Choroid plexus epithelial cell (primary cell): ENCODE data around the gene ARMC9.

Source experiments
- DNase-seq: peaks from one replicate; pipeline ENCODE4 v3.0.0-alpha.2; 2010; ENCODE audit warnings: low read depth
- H3K4me3 ChIP-seq: 2 replicates; pipeline ENCODE4 v1.5.1; 2011; ENCODE audit warnings: low read depth, mild to moderate bottlenecking, control low read depth, low read length, moderate library complexity
- TF ChIP-seq, protein P1 (sequence below): conservative IDR thresholded peaks from 2 replicates; pipeline ENCODE4 v1.5.1; 2011; ENCODE audit warnings: low read depth, mild to moderate bottlenecking, control low read depth, inconsistent platforms, low read length, moderate library complexity

ARMC9 gene

DNA sequence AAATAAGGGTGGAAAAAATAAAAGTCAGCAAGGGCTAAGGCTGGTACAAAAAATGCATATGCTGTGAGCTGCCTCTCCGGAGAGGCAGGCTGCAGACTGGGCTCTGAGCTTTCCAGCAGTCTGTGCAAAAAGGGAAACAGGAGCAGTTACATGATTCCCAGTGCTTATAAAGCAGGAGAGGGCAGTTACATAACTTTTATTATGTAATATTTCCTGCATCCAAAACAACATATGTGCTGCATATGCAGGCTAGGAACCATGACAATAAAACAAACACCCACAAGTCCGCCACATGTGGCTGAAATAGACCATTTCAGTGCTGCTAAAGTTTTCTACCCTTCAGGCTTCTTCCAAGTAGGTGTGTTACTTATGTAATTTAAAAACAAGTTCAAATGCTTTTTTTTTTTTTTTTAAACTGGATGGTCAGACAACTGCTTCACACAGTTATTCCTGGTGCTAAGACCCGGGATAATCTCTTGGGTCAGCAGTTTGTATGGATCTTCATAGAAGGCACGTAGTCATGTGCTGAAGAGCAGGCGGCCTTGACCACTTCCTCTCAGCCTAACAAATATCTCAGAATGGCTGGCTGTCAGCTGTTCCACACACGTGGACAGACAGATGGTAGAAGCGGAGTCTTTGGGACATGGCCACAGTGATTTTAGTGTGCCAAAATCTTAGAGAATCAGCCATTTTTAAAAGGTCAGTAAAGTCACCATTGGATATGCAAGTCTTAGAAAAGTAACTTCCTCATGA is 43.5 kb downstream of the ARMC9 start:
- DNase-seq, result peak; percentile 31
- TF ChIP-seq, protein P1, sequence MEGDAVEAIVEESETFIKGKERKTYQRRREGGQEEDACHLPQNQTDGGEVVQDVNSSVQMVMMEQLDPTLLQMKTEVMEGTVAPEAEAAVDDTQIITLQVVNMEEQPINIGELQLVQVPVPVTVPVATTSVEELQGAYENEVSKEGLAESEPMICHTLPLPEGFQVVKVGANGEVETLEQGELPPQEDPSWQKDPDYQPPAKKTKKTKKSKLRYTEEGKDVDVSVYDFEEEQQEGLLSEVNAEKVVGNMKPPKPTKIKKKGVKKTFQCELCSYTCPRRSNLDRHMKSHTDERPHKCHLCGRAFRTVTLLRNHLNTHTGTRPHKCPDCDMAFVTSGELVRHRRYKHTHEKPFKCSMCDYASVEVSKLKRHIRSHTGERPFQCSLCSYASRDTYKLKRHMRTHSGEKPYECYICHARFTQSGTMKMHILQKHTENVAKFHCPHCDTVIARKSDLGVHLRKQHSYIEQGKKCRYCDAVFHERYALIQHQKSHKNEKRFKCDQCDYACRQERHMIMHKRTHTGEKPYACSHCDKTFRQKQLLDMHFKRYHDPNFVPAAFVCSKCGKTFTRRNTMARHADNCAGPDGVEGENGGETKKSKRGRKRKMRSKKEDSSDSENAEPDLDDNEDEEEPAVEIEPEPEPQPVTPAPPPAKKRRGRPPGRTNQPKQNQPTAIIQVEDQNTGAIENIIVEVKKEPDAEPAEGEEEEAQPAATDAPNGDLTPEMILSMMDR, result no peak
- H3K4me3 ChIP-seq, result no peak overlapping the region

DNA sequence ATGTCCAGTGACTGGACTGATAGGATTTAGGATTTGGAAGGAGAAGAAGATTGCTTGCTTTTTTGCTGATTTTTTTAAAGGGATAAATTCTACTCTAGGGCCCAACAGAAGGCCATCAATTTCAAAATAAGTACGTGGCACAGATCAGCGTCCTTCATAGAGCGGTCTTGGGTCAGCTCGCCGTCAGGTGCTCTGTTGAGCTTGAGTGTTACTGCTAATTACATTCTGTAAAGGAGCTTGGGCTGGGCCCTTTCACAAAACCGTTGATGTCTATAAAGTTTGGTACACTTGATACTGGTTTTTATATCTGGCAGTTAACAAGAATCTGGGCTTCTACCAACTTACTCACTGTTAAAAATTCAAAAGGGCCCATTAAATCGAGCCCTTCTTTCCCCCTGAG is 45.4 kb downstream of the ARMC9 start:
- no peak overlapping the region for H3K4me3 ChIP-seq
- DNase-seq, result no peak
- TF ChIP-seq, protein P1, result no peak

DNA sequence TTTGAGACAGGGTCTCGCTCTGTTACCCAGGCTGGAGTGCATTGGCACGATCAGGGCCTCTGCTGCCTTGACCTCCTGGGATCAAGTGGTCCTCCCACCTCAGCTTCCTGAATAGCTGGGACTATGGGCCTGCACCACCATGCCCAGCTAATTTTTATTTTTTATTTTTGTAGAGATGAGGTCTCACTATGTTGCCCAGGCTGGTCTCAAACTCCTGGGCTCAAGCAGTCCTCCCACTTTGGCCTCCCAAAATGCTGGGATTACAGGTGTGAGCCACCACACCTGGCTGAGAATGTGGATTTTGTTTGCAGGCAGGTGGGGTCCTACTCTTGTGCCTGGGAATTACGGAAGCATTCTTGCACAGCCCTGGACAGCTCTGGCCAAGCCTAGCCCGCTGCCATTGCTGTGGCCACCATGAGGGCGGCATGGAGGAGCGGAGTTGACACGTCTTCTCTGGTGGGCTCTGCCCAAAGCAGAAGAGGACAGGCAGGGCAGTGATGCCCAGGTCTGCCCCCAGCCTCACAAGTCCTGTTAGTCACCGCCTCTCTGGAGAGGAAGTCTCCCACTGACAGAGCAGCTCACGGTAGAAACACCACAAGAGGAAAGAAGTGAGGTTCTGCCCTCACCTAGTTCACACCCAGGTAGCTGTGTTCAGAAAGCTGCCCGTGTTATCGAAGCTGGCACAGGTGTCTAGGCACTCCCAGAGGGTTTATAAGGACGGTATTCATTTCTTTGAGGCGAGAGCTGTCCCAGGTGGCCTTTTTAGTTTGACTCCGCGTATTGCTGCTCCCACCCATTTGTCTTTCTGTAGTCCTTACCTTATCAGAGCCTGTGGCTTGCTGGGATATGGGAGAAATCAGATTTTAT is 46.2 kb downstream of the ARMC9 start:
- H3K4me3 ChIP-seq, result no peak overlapping the region
- DNase-seq, result no peak
- TF ChIP-seq, protein P1, result no peak

DNA sequence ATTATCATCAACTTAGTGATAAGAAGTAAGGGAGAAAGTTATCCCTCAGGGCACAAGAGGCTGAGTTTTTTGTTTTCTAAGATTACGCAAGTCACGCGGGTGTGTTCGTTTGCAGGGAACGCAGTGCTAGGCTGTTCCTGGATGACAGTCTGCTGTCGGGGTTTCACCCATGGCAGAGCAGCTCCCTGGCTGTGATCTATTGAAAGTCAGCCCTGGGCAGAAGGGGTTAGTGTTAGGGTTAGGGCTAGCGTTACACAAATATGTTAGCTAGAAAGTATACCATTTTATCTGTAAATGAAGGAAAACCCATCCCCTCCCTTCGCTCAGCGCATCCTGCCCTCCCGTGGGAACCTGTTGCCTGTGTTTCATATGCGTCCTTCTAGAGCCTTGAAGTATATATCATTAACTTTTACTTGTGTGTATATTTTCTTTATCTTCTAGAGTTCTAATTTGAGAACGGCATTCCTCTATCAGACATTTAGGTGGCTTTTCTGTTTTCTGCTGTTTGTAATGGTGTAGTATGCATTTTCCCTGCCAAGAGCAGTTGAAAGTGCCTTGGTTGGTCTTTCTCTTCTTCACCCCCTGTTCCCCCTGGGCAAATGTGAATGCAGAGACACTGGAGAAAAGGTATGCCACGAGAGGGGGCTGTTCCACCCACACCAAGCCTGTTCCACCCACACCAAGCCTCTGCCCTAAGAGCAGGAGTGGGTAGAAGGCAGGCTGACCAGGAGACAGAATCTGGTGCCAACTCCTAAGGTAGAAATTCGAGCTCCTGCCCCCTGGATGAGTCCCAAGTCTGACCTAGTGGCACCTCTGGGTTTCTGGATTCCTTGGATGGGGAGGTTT is 47.0 kb downstream of the ARMC9 start:
- H3K4me3 ChIP-seq, result no peak overlapping the region
- DNase-seq, result peak; percentile 21
- TF ChIP-seq, protein P1, result peak; percentile 8

DNA sequence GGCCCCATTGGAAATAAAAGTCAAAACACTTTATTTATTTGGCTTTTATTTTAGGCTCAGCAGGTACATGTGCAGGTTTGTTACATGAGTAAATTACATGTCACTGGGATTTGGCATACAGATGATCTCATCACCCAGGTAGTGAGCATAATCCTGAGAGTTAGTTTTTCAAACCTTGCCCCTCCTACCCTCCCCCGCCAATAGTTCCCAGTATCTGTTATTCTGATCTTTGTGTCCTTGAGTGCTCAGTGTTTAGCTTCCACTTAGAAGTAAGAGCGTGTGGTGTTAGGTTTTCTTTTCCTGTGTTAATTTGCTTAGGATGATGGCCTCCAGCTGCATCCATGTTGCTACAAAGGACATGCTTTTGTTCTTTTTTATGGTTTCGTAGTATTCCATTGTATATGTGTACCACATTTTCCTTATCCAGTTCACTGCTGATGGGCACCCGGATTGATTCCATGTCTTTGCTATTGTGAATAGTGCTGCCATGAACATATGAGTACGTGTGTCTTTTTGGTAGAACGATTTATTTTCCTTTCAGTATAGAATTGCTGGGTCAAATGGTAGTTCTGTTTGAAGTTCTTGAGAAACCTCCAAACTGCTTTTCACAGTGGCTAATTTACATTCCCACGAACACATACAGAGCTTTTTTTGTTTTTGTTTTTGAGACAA is 47.9 kb downstream of the ARMC9 start:
- no peak overlapping the region for H3K4me3 ChIP-seq
- TF ChIP-seq, protein P1, result no peak
- no peak for DNase-seq

DNA sequence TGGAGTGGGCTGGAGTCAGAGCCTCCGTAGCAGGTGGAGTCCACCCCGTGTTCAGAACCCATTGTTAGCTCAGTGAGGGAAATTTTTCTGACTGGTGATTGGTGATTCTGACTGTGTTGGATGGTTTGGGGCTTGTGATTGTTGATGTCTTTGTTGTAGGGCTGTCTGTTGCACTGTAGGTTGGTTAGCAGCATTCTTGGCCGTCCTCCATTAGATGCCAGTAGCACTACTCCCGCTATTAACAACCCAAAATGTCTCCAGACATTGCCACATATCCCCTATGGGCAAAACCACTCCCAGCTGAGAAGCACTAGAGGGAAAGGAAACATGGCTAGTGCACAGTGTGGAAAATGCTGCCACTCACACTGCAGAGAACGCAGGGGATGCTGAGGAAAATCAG is 51.7 kb downstream of the ARMC9 start:
- TF ChIP-seq, protein P1, result no peak
- DNase-seq, result no peak
- H3K4me3 ChIP-seq, result no peak overlapping the region
